ENCODE results near the gene ADAMTS15. TPM values are rescaled to one million over a fixed set of nuclear protein-coding genes. Genes with fewer than 3 reads are reported as not detected.

ADAMTS15 gene
- total and polyA plus RNA-seq, 2 donors (not counting 1 experiment from before 2014, with no cell fraction given): 18.2 to 24.9 TPM

- TF ChIP-seq CTCF (conservative IDR thresholded peaks at IDR 0.05 in 1 of 2, IDR thresholded peaks at IDR 0.05 in 1 of 2; ENCODE audit: low read depth in 1 of 2, low read length in 2 of 2) (no peak), EZH2 (IDR thresholded peaks at IDR 0.05; ENCODE audit: low read length, missing control alignments) (no peak)
- peak overlapping the region in 1 of 4 experiments; percentile 31 for H3K4me3 ChIP-seq (replicated peaks in 1 of 4; ENCODE audit: control extremely low read depth in 1 of 4, insufficient read depth in 1 of 4, low read depth in 3 of 4, low read length in 4 of 4)
- no peaks in the 10 kb centered on the region for H3K9me3 ChIP-seq (ENCODE audit: control insufficient read depth, insufficient read depth, low read depth, low read length)
- H4K20me1 ChIP-seq (ENCODE audit: control insufficient read depth, extremely low read depth, insufficient read depth, low read length): no peaks in the 10 kb centered on the region
- H3K4me1 ChIP-seq (ENCODE audit: control insufficient read depth, extremely low read depth, insufficient read depth, low read length): peaks cover 32% of the 10 kb centered on the region
- H3K79me2 ChIP-seq (ENCODE audit: control insufficient read depth, insufficient read depth, low read length): no peaks in the 10 kb centered on the region
- H3K27me3 ChIP-seq (ENCODE audit: control insufficient read depth, insufficient read depth, low read length): no peaks in the 10 kb centered on the region
- H3K4me2 ChIP-seq (ENCODE audit: extremely low read depth, insufficient read depth, low read length): peak overlapping the region; percentile 60
- H2AFZ ChIP-seq (ENCODE audit: low read length): peak overlapping the region; percentile 57
- peak overlapping the region; percentile 88 for H3K27ac ChIP-seq (ENCODE audit: insufficient read depth, low read length)
- peak overlapping the region; percentile 26 for H3K9ac ChIP-seq (ENCODE audit: insufficient read depth, low read length)
- DNase-seq (ENCODE audit: low read depth in 2 of 2): peak; percentile 64 to 76
- no peaks in the 10 kb centered on the region for H3K36me3 ChIP-seq (ENCODE audit: control insufficient read depth, insufficient read depth, low read length)
Observed at GRCh38 chr11:130400781-130401483, 47.5 kb upstream of the ADAMTS15 start.

- Histone ChIP-seq H3K4me1 (ENCODE audit: control insufficient read depth, extremely low read depth, insufficient read depth, low read length) (peaks cover 34% of the 10 kb centered on the region), H3K9ac (ENCODE audit: insufficient read depth, low read length) (no peak overlapping the region)
Observed at GRCh38 chr11:130402570-130402969, 45.9 kb upstream of the ADAMTS15 start.

More at GRCh38 chr11:130402570-130402969, 45.9 kb upstream of the ADAMTS15 start:
- Histone ChIP-seq H3K27me3 (ENCODE audit: control insufficient read depth, insufficient read depth, low read length) (no peaks in the 10 kb centered on the region), H4K20me1 (ENCODE audit: control insufficient read depth, extremely low read depth, insufficient read depth, low read length) (no peaks in the 10 kb centered on the region), H3K27ac (ENCODE audit: insufficient read depth, low read length) (peak overlapping the region; percentile 92), H3K4me3 (replicated peaks in 1 of 4; ENCODE audit: control extremely low read depth in 1 of 4, insufficient read depth in 1 of 4, low read depth in 3 of 4, low read length in 4 of 4) (no peak overlapping the region), H3K36me3 (ENCODE audit: control insufficient read depth, insufficient read depth, low read length) (no peaks in the 10 kb centered on the region), H3K4me2 (ENCODE audit: extremely low read depth, insufficient read depth, low read length) (no peak overlapping the region), H2AFZ (ENCODE audit: low read length) (no peak overlapping the region), H3K9me3 (ENCODE audit: control insufficient read depth, insufficient read depth, low read depth, low read length) (no peaks in the 10 kb centered on the region), H3K79me2 (ENCODE audit: control insufficient read depth, insufficient read depth, low read length) (no peaks in the 10 kb centered on the region)
- no peak for DNase-seq (ENCODE audit: low read depth in 2 of 2)
- TF ChIP-seq CTCF (conservative IDR thresholded peaks at IDR 0.05 in 1 of 2, IDR thresholded peaks at IDR 0.05 in 1 of 2; ENCODE audit: low read depth in 1 of 2, low read length in 2 of 2): no peak
- TF ChIP-seq EZH2 (IDR thresholded peaks at IDR 0.05; ENCODE audit: low read length, missing control alignments): no peak
